HepG2 (cell line): ENCODE data around the gene PLEKHD1.

Experiments
- E2F1 ChIP-seq: sonication (generic); formaldehyde crosslinking; IDR thresholded peaks from 2 replicates; pipeline ENCODE4 v1.5.0; 2020; ENCODE audit warnings: missing genetic modification reagents
- FOXP4 ChIP-seq: sonication (generic); formaldehyde crosslinking; IDR thresholded peaks from 2 replicates; pipeline ENCODE4 v1.4.0; 2020; ENCODE audit warnings: missing genetic modification reagents
- HDAC6 ChIP-seq: fragments of 200-600 bp; sonication (generic); IDR thresholded peaks from 2 replicates; pipeline ENCODE4 v1.7.0; 2017; ENCODE audit warnings: mild to moderate bottlenecking, antibody characterized with exemption, low read length, low read depth
- IRF2 ChIP-seq: IDR thresholded peaks from 2 replicates; pipeline ENCODE4 v1.6.1; 2018; ENCODE audit warnings: missing genetic modification reagents, missing compliant biosample characterization
- MEIS1 ChIP-seq: sonication (generic); formaldehyde crosslinking; IDR thresholded peaks from 2 replicates; pipeline ENCODE4 v1.9.0; 2021; ENCODE audit warnings: mild to moderate bottlenecking, missing genetic modification reagents, moderate library complexity, borderline replicate concordance
- POLR2A ChIP-seq, 2 experiments: IDR thresholded peaks; 2 replicates each; pipeline ENCODE4 v1.6.1; 2011; ENCODE audit warnings: low read depth in 2 of 2, low read length in 2 of 2, mild to moderate bottlenecking in 1 of 2, moderate library complexity in 1 of 2; ENCODE audit not compliant: insufficient read depth in 1 of 2
- RFX3 ChIP-seq: IDR thresholded peaks from 2 replicates; pipeline ENCODE4 v1.6.1; 2016; ENCODE audit warnings: missing biosample characterization, missing genetic modification reagents
- WIZ ChIP-seq: sonication (generic); formaldehyde crosslinking; IDR thresholded peaks from 2 replicates; pipeline ENCODE4 v1.5.1; 2020; ENCODE audit warnings: mild to moderate bottlenecking, missing genetic modification reagents
- ZBTB38 ChIP-seq: sonication (generic); formaldehyde crosslinking; IDR thresholded peaks from 2 replicates; pipeline ENCODE4 v1.5.1; 2020; ENCODE audit warnings: mild to moderate bottlenecking, missing genetic modification reagents
- ZFP62 ChIP-seq: sonication (generic); formaldehyde crosslinking; IDR thresholded peaks from 2 replicates; pipeline ENCODE4 v1.4.0; 2020; ENCODE audit warnings: missing genetic modification reagents
- ZFX ChIP-seq: sonication (generic); formaldehyde crosslinking; IDR thresholded peaks from 2 replicates; pipeline ENCODE4 v1.4.0; 2020; ENCODE audit warnings: mild to moderate bottlenecking, low read depth, missing genetic modification reagents, moderate library complexity
- ZNF34 ChIP-seq: sonication (generic); formaldehyde crosslinking; IDR thresholded peaks from 2 replicates; pipeline ENCODE4 v1.4.0; 2020; ENCODE audit warnings: mild to moderate bottlenecking, missing genetic modification reagents, borderline replicate concordance
- ZNF484 ChIP-seq: sonication (generic); formaldehyde crosslinking; IDR thresholded peaks from 2 replicates; pipeline ENCODE4 v1.5.1; 2020; ENCODE audit warnings: mild to moderate bottlenecking, low read depth, missing genetic modification reagents, borderline replicate concordance

- TF ChIP-seq HDAC6 (no peak), E2F1 (CRISPR knock-in tag) (no peak), RFX3 (CRISPR knock-in tag) (no peak), IRF2 (no peak), POLR2A (IDR thresholded peaks at IDR 0.05; ENCODE audit: insufficient read depth in 1 of 2, low read depth in 2 of 2, low read length in 2 of 2) (no peak), ZBTB38 (no peak), ZNF484 (CRISPR knock-in tag) (no peak), ZFP62 (CRISPR knock-in tag) (no peak), ZNF34 (CRISPR knock-in tag) (no peak), MEIS1 (CRISPR knock-in tag) (no peak), WIZ (no peak), ZFX (no peak), FOXP4 (CRISPR knock-in tag) (no peak)
Observed at GRCh38 chr14:69493038-69493437, 8.5 kb downstream of the PLEKHD1 start.
